GM23338 (cell line): Measurements from ENCODE around the gene ZNF33B. TPM values are rescaled to one million over a fixed set of nuclear protein-coding genes. Genes with fewer than 3 reads are reported as not detected.

Source experiments
- ATAC-seq: fragments of 200-7000 bp; cut with Tn5 transposase; 3 replicates; pipeline ENCODE4 v1.9.1; 2020
- DNase-seq: peaks from one replicate; pipeline ENCODE4 v3.0.0-alpha.2; 2015; ENCODE audit warnings: low spot score
- H2AFZ ChIP-seq: fragments of 200-600 bp; sonication (generic); 2 replicates; pipeline ENCODE4 v1.8.0; 2016; ENCODE audit warnings: antibody characterized with exemption, mild to moderate bottlenecking, moderate library complexity
- H3F3A ChIP-seq: fragments of 200-600 bp; sonication (generic); replicated peaks from 2 replicates; pipeline ENCODE4 v1.8.0; 2017; ENCODE audit warnings: antibody characterized with exemption, mixed run types, low read depth
- H3K27ac ChIP-seq: fragments of 200-600 bp; sonication (generic); 2 replicates; pipeline ENCODE4 v1.6.1; 2016; ENCODE audit warnings: low read depth
- H3K27me3 ChIP-seq: fragments of 200-600 bp; sonication (generic); 2 replicates; pipeline ENCODE4 v1.8.0; 2016; ENCODE audit warnings: mild to moderate bottlenecking, mixed run types, moderate library complexity; ENCODE audit not compliant: insufficient read depth
- H3K36me3 ChIP-seq: fragments of 200-600 bp; sonication (generic); 2 replicates; pipeline ENCODE4 v1.8.0; 2016; ENCODE audit warnings: mild to moderate bottlenecking; ENCODE audit not compliant: insufficient read depth
- H3K4me1 ChIP-seq: fragments of 200-600 bp; sonication (generic); 2 replicates; pipeline ENCODE4 v1.8.0; 2016; ENCODE audit warnings: mild to moderate bottlenecking, moderate library complexity; ENCODE audit not compliant: insufficient read depth
- H3K4me2 ChIP-seq: fragments of 200-600 bp; sonication (generic); 2 replicates; pipeline ENCODE4 v1.7.1; 2017; ENCODE audit warnings: mixed run types
- H3K4me3 ChIP-seq: fragments of 200-600 bp; sonication (generic); 2 replicates; pipeline ENCODE4 v1.6.1; 2016; ENCODE audit warnings: mixed run types
- H3K79me2 ChIP-seq: fragments of 200-600 bp; sonication (generic); replicated peaks from 2 replicates; pipeline ENCODE4 v1.8.0; 2017; ENCODE audit warnings: mild to moderate bottlenecking; ENCODE audit not compliant: insufficient read depth
- H3K9me2 ChIP-seq: fragments of 200-600 bp; sonication (generic); 2 replicates; pipeline ENCODE4 v1.8.0; 2017; ENCODE audit not compliant: insufficient read depth
- H4K20me1 ChIP-seq: fragments of 200-600 bp; sonication (generic); replicated peaks from 2 replicates; pipeline ENCODE4 v1.8.0; 2017; ENCODE audit warnings: mild to moderate bottlenecking; ENCODE audit not compliant: insufficient read depth
- H3K27ac Mint-ChIP-seq: 2 replicates; pipeline ENCODE4 v1.8.0; 2020; ENCODE audit warnings: inconsistent platforms, mild to moderate bottlenecking, moderate library complexity, mixed read lengths
- H3K27me3 Mint-ChIP-seq: 3 replicates; pipeline ENCODE4 v1.8.0; 2022; ENCODE audit warnings: low read depth, mild to moderate bottlenecking, moderate library complexity, mixed read lengths, inconsistent platforms; ENCODE audit not compliant: insufficient read depth, poor library complexity
- H3K36me3 Mint-ChIP-seq: 3 replicates; pipeline ENCODE4 v1.8.0; 2021; ENCODE audit warnings: low read depth, mild to moderate bottlenecking, inconsistent platforms, moderate library complexity, mixed read lengths
- H3K4me1 Mint-ChIP-seq: 3 replicates; pipeline ENCODE4 v1.8.0; 2020; ENCODE audit warnings: mild to moderate bottlenecking, inconsistent platforms, mixed read lengths
- H3K4me3 Mint-ChIP-seq: 3 replicates; pipeline ENCODE4 v1.8.0; 2021; ENCODE audit warnings: moderate library complexity, mild to moderate bottlenecking, inconsistent platforms, mixed read lengths
- H3K9me3 Mint-ChIP-seq: 3 replicates; pipeline ENCODE4 v1.8.0; 2020; ENCODE audit warnings: moderate library complexity, mild to moderate bottlenecking, inconsistent platforms, mixed read lengths
- CREB1 ChIP-seq: fragments of 250-450 bp; sonication (Bioruptor Pico); IDR thresholded peaks from 2 replicates; pipeline ENCODE4 v1.5.0; 2020; ENCODE audit warnings: low read depth, mild to moderate bottlenecking, moderate library complexity
- EZH2 ChIP-seq: fragments of 200-600 bp; sonication (generic); IDR thresholded peaks from one replicate; pipeline ENCODE4 v1.8.0; 2017; ENCODE audit warnings: antibody characterized with exemption, mild to moderate bottlenecking, low read depth; ENCODE audit not compliant: unreplicated experiment
- JUNB ChIP-seq: IDR thresholded peaks from one replicate; pipeline ENCODE4 v1.6.1; 2016; ENCODE audit warnings: antibody characterized with exemption; ENCODE audit not compliant: unreplicated experiment
- NANOG ChIP-seq: IDR thresholded peaks from 2 replicates; pipeline ENCODE4 v1.6.1; 2016; ENCODE audit warnings: antibody characterized with exemption, borderline replicate concordance
- POLR2AphosphoS5 ChIP-seq: IDR thresholded peaks from 2 replicates; pipeline ENCODE4 v1.6.1; 2016; ENCODE audit warnings: antibody characterized with exemption, low read depth
- long read RNA-seq: library from polyadenylated mRNA; unstranded; transcript quantifications from one replicate; pipeline ENCODE4 v2.0.0, GENCODE V29; 2020; ENCODE audit not compliant: unreplicated experiment
- polyA plus RNA-seq: library from polyadenylated mRNA; unstranded; fragments of >200 nt; fragmentation: Nextera tagmentation; extraction: Ambion mirVana; gene quantifications from 2 replicates; pipeline ENCODE4 v1.2.1, GENCODE V29; 2016
- total RNA-seq: library from RNA; depleted of rRNA; stranded (reverse); fragments of >200 nt; shearing (Covaris generic); gene quantifications from 2 replicates; pipeline ENCODE4 v1.2.3, GENCODE V29; 2014; rRNA removed
- TF ChIP-seq, protein P1 (sequence below): IDR thresholded peaks from 2 replicates; pipeline ENCODE4 v1.6.1; 2016; ENCODE audit warnings: antibody characterized with exemption
- TF ChIP-seq, protein P2 (sequence below): IDR thresholded peaks from one replicate; pipeline ENCODE4 v1.6.1; 2018; ENCODE audit warnings: antibody characterized with exemption; ENCODE audit not compliant: unreplicated experiment

ZNF33B gene
- 16.7 and 17.2 TPM in 2 replicates for total RNA-seq
- polyA plus RNA-seq: 8.0 and 14.4 TPM in 2 replicates
- long read RNA-seq, full-length matches to known transcripts: 4 of 12 reads
- long read RNA-seq, partial matches to known transcripts: 1 of 12 reads
- long read RNA-seq, other reads (novel, unspliced or antisense): 7 of 12 reads

DNA sequence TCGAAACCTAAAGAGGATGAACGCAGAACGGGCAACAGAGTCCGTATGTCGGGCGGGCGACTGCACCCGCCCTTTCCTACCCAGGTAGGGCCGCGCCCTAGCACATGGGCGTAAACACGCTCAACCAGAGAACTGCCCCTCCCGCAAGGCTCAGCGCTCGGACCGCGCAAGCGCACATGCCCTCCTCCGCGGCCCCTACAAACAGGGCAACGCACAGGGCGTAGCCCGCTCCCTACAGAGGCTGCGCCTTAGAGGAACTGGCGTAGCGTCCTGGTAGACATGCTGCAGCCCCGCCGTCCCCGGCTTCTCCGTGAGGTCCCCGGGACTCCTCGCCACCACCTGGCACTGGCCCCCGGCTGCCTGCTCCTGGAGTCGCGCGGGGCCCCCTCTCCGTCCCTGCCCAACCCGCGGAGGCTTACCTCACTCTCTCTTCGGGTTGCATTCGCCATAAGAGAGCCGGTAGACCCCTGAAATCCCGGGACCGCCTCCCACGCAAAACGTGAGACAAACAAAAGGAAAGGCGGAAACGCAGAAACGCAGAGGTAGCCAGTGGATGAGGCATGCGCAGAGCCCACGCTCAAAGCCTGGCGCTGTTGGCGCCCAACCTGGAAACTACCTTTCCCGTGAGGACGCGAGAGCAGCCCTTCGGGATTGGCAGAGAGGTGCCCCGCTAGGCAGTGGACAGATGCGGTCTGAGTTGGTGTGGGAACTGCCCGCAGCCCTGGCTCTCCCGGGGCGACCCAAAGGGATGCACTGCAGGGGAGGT lies at the start of gene ZNF33B:
Gene ZNF33B, minus strand, starts transcription at position 516 of the 766 bp plus-strand sequence. CDS start 1,642 bp downstream, outside the sequence.
- Histone ChIP-seq H4K20me1 (no peaks in the 10 kb centered on the region), H3K4me2 (peak within 1 kb of the TSS; percentile 84), H3K9me2 (no peaks in the 10 kb centered on the region), H3F3A (no peaks in the 10 kb centered on the region), H3K4me3 (peak within 1 kb of the TSS; percentile 84), H3K36me3 (no peaks in the 10 kb centered on the region), H3K4me1 (peaks cover 6% of the 10 kb centered on the region), H2AFZ (peak within 1 kb of the TSS; percentile 77), H3K27ac (peak within 1 kb of the TSS; percentile 98), H3K27me3 (no peaks in the 10 kb centered on the region), H3K79me2 (peaks cover 37% of the 10 kb centered on the region)
- H3K4me3 Mint-ChIP-seq: peak within 1 kb of the TSS; percentile 88
- ATAC-seq (peak; percentile 96), DNase-seq (peak; percentile 94)
- peaks cover 7% of the 10 kb centered on the region for H3K27me3 Mint-ChIP-seq
- peak within 1 kb of the TSS; percentile 95 for H3K27ac Mint-ChIP-seq
- TF ChIP-seq POLR2AphosphoS5 (peak; percentile 76), CREB1 (no peak)
- TF ChIP-seq, protein P1, sequence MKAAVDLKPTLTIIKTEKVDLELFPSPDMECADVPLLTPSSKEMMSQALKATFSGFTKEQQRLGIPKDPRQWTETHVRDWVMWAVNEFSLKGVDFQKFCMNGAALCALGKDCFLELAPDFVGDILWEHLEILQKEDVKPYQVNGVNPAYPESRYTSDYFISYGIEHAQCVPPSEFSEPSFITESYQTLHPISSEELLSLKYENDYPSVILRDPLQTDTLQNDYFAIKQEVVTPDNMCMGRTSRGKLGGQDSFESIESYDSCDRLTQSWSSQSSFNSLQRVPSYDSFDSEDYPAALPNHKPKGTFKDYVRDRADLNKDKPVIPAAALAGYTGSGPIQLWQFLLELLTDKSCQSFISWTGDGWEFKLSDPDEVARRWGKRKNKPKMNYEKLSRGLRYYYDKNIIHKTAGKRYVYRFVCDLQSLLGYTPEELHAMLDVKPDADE: peak; percentile 45
- H3K4me1 Mint-ChIP-seq: peaks cover 10% of the 10 kb centered on the region; the same call in 2 of the 3 replicates
- H3K9me3 Mint-ChIP-seq: peaks cover 2% of the 10 kb centered on the region; the same call in 1 of the 3 replicates
- peaks cover 29% of the 10 kb centered on the region for H3K36me3 Mint-ChIP-seq

DNA sequence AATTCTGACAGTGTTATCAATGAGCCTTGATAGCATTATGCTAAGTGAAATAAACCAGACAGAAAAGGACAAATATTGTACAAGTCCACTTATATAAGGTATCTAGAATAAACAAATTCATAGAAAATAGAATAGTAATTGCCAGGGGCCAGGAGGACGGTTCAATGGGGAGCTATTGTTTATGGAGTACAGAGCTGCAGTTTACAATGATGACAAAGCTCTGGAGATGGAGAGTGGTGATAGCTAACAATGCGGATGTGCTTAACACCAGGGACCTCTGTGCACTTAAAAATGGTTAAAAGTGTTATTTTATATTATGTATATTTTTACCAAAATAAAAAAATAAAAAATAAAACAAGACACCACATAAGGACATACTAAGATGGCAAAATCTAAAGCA lies 46.1 kb upstream of the ZNF33B start:
- H3K4me1 ChIP-seq: no peaks in the 10 kb centered on the region
- H3K27ac Mint-ChIP-seq: no peak overlapping the region
- peaks cover 77% of the 10 kb centered on the region for H3K9me3 Mint-ChIP-seq
- ATAC-seq (no peak), DNase-seq (no peak)
- no peaks in the 10 kb centered on the region for H3K9me2 ChIP-seq
- no peaks in the 10 kb centered on the region for H4K20me1 ChIP-seq
- no peaks in the 10 kb centered on the region for H3K4me1 Mint-ChIP-seq
- no peaks in the 10 kb centered on the region for H3K79me2 ChIP-seq
- no peaks in the 10 kb centered on the region for H3F3A ChIP-seq
- no peak overlapping the region for H3K4me3 ChIP-seq
- no peak overlapping the region for H2AFZ ChIP-seq
- H3K27me3 ChIP-seq: no peaks in the 10 kb centered on the region
- no peak overlapping the region for H3K4me3 Mint-ChIP-seq
- peaks cover 2% of the 10 kb centered on the region for H3K27me3 Mint-ChIP-seq
- peaks cover 5% of the 10 kb centered on the region; the same call in 2 of the 3 replicates for H3K36me3 Mint-ChIP-seq
- no peak overlapping the region for H3K27ac ChIP-seq
- no peaks in the 10 kb centered on the region for H3K36me3 ChIP-seq
- H3K4me2 ChIP-seq: no peak overlapping the region
- TF ChIP-seq EZH2: no peak
- TF ChIP-seq NANOG: no peak
- TF ChIP-seq, protein P2, sequence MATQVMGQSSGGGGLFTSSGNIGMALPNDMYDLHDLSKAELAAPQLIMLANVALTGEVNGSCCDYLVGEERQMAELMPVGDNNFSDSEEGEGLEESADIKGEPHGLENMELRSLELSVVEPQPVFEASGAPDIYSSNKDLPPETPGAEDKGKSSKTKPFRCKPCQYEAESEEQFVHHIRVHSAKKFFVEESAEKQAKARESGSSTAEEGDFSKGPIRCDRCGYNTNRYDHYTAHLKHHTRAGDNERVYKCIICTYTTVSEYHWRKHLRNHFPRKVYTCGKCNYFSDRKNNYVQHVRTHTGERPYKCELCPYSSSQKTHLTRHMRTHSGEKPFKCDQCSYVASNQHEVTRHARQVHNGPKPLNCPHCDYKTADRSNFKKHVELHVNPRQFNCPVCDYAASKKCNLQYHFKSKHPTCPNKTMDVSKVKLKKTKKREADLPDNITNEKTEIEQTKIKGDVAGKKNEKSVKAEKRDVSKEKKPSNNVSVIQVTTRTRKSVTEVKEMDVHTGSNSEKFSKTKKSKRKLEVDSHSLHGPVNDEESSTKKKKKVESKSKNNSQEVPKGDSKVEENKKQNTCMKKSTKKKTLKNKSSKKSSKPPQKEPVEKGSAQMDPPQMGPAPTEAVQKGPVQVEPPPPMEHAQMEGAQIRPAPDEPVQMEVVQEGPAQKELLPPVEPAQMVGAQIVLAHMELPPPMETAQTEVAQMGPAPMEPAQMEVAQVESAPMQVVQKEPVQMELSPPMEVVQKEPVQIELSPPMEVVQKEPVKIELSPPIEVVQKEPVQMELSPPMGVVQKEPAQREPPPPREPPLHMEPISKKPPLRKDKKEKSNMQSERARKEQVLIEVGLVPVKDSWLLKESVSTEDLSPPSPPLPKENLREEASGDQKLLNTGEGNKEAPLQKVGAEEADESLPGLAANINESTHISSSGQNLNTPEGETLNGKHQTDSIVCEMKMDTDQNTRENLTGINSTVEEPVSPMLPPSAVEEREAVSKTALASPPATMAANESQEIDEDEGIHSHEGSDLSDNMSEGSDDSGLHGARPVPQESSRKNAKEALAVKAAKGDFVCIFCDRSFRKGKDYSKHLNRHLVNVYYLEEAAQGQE: no peak
- TF ChIP-seq, protein P1: no peak
- no peak for TF ChIP-seq JUNB
